Stimulated activated CD8-positive, alpha-beta memory T cell treated with anti-CD3 and anti-CD28 coated beads, Interleukin-15, amount 100 ng/mL, for 24 hours (primary cell): Measurements from ENCODE around the gene ITSN1.
"Not testable (repeated sequence)": the region's sequence is repeated elsewhere in the genome, so short reads cannot be mapped to it uniquely, and the experiment has no call there.

Experiments used
- DNase-seq: peaks from one replicate; pipeline ENCODE4 v3.0.0-alpha.2; 2020; ENCODE audit warnings: low read depth

Gene ITSN1

GRCh38 chr21:33651965-33652680 lies 9.8 kb downstream of the ITSN1 start:
- DNase-seq: no peak

GRCh38 chr21:33654412-33654811 lies 12.1 kb downstream of the ITSN1 start:
- no peak for DNase-seq

GRCh38 chr21:33655588-33656221 lies 13.4 kb downstream of the ITSN1 start:
- DNase-seq: no peak

GRCh38 chr21:33657124-33657820 lies 15.0 kb downstream of the ITSN1 start:
- no peak for DNase-seq

GRCh38 chr21:33658919-33659567 lies 16.7 kb downstream of the ITSN1 start:
- DNase-seq: no peak

- no peak for DNase-seq
Measured at GRCh38 chr21:33659568-33659949, 17.3 kb downstream of the ITSN1 start.

- DNase-seq: no peak
Measured at GRCh38 chr21:33660406-33660805, 18.1 kb downstream of the ITSN1 start.

- DNase-seq: no peak
Measured at GRCh38 chr21:33661146-33661545, 18.8 kb downstream of the ITSN1 start.

GRCh38 chr21:33662046-33662445 lies 19.7 kb downstream of the ITSN1 start:
- no peak for DNase-seq

GRCh38 chr21:33663241-33663640 lies 20.9 kb downstream of the ITSN1 start:
- DNase-seq: no peak

GRCh38 chr21:33664135-33664534 lies 21.8 kb downstream of the ITSN1 start:
- no peak for DNase-seq

GRCh38 chr21:33666153-33666552 lies 23.9 kb downstream of the ITSN1 start:
- DNase-seq: no peak

- DNase-seq: no peak
Measured at GRCh38 chr21:33667636-33668035, 25.3 kb downstream of the ITSN1 start.

GRCh38 chr21:33668180-33668579 lies 25.9 kb downstream of the ITSN1 start:
- DNase-seq: no peak

- no peak for DNase-seq
Measured at GRCh38 chr21:33668620-33669019, 26.3 kb downstream of the ITSN1 start.

GRCh38 chr21:33670076-33670978 lies 28.0 kb downstream of the ITSN1 start:
- no peak for DNase-seq

GRCh38 chr21:33673473-33673872 lies 31.2 kb downstream of the ITSN1 start:
- no peak for DNase-seq

GRCh38 chr21:33674226-33674625 lies 31.9 kb downstream of the ITSN1 start:
- no peak for DNase-seq

GRCh38 chr21:33676666-33677065 lies 34.4 kb downstream of the ITSN1 start:
- DNase-seq: not testable (repeated sequence)

GRCh38 chr21:33677450-33677849 lies 35.1 kb downstream of the ITSN1 start:
- no peak for DNase-seq

- DNase-seq: no peak
Measured at GRCh38 chr21:33680870-33681269, 38.6 kb downstream of the ITSN1 start.
